Caco-2 (cell line): ENCODE results near the gene MTHFD1. TPM values are rescaled to one million over a fixed set of nuclear protein-coding genes. Genes with fewer than 3 reads are reported as not detected.

Experiments
- BruUV-seq: library from RNA; stranded (reverse); fragments of 400-500 nt; replicated peaks from 2 replicates; lab custom pipeline; 2021; lab: Mats Ljungman, UMichigan
- CTCF ChIA-PET: fragments of 300-600 bp; sonication (Branson Sonifier 250); formaldehyde crosslinking; loops from one replicate; lab custom pipeline; 2022; ENCODE audit warnings: antibody characterized with exemption; lab: Charles Lee
- POLR2A ChIA-PET: fragments of 300-600 bp; sonication (Branson Sonifier 250); formaldehyde crosslinking; loops from one replicate; lab custom pipeline; 2022; ENCODE audit warnings: antibody characterized with exemption; lab: Charles Lee
- DNase-seq, 2 experiments: peaks; one replicate each; pipeline versions ENCODE4 v3.0.0 to v3.0.0-alpha.2; 2020 to 2022
- H3K27me3 ChIP-seq: replicated peaks from 2 replicates; pipeline ENCODE4 v1.6.0; 2011; ENCODE audit warnings: low read length; ENCODE audit not compliant: control insufficient read depth, insufficient read depth
- H3K36me3 ChIP-seq: 2 replicates; pipeline ENCODE4 v1.5.1; 2011; ENCODE audit warnings: low read length; ENCODE audit not compliant: control insufficient read depth, insufficient read depth
- H3K4me1 ChIP-seq: fragments of 250-450 bp; sonication (Bioruptor Pico); 2 replicates; pipeline ENCODE4 v1.5.1; 2020; ENCODE audit warnings: mild to moderate bottlenecking
- H3K4me3 ChIP-seq: 2 replicates; pipeline ENCODE4 v1.5.1; 2011; ENCODE audit warnings: low read depth, mild to moderate bottlenecking, control low read depth, low read length
- H3K9me3 ChIP-seq: fragments of 250-450 bp; sonication (Bioruptor Pico); 2 replicates; pipeline ENCODE4 v1.5.1; 2020; ENCODE audit warnings: mild to moderate bottlenecking, moderate library complexity
- H3K27ac Mint-ChIP-seq: one replicate; pipeline ENCODE4 v1.8.0; 2022; ENCODE audit warnings: mixed read lengths; ENCODE audit not compliant: unreplicated experiment
- H3K27me3 Mint-ChIP-seq: one replicate; pipeline ENCODE4 v1.8.0; 2022; ENCODE audit warnings: mixed read lengths; ENCODE audit not compliant: insufficient read depth, unreplicated experiment
- H3K36me3 Mint-ChIP-seq: one replicate; pipeline ENCODE4 v1.8.0; 2022; ENCODE audit warnings: mild to moderate bottlenecking, mixed read lengths; ENCODE audit not compliant: insufficient read depth, unreplicated experiment
- H3K4me1 Mint-ChIP-seq: one replicate; pipeline ENCODE4 v1.8.0; 2022; ENCODE audit warnings: low read depth, mixed read lengths; ENCODE audit not compliant: unreplicated experiment
- H3K4me3 Mint-ChIP-seq: one replicate; pipeline ENCODE4 v1.8.0; 2022; ENCODE audit warnings: mild to moderate bottlenecking, moderate library complexity, mixed read lengths; ENCODE audit not compliant: unreplicated experiment
- H3K9me3 Mint-ChIP-seq: one replicate; pipeline ENCODE4 v1.8.0; 2022; ENCODE audit warnings: mixed read lengths; ENCODE audit not compliant: unreplicated experiment
- intact Hi-C: fragments of 100-400 bp; cut with micrococcal nuclease; formaldehyde crosslinking; loops from one replicate; pipeline ENCODE4 v1.10.0; 2022; ENCODE audit not compliant: unreplicated experiment
- total RNA-seq: library from RNA; stranded (reverse); gene quantifications from 2 replicates; pipeline ENCODE4 v1.2.3, GENCODE V29; 2022
- TF ChIP-seq, protein P1 (sequence below), 2 experiments: fragments of 200-600 bp in 1 of 2; IDR thresholded peaks; 1 replicate in 1 of 2; 2 replicates in 1 of 2; pipeline versions ENCODE4 v1.5.1 to v1.8.0; 2011 to 2022; ENCODE audit warnings: antibody characterized with exemption in 1 of 2, control low read depth in 1 of 2, inconsistent platforms in 1 of 2, low read depth in 1 of 2, low read length in 1 of 2, mild to moderate bottlenecking in 1 of 2, moderate library complexity in 1 of 2; ENCODE audit not compliant: insufficient read depth in 1 of 2, severe bottlenecking in 1 of 2, unreplicated experiment in 1 of 2

The MTHFD1 gene
- total RNA-seq, 1 experiment from 2014 or later, result 180 TPM

DNA sequence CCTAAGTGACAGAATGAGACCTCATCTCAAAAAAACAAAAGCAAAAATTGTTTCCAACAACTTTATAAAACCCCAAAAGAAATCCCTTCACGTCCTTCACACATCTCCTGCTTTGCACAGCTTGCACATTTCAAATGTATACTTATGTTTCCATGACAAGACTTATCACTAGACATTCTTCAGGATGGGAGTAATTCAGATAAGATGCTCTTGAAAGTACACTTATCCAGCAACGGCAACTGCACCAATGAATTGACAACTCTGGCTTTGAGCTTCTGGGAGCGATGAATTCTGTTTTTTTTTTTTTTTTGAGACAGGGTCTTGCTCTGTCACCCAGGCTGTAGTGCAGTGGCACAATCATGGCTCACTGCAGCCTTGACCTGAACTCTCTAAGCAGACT is 46.4 kb downstream of the MTHFD1 start:
- intact Hi-C loops, result no loop called here
- Histone ChIP-seq H3K4me1 (peaks cover 55% of the 10 kb centered on the region), H3K9me3 (no peaks in the 10 kb centered on the region), H3K36me3 (peaks cover 3% of the 10 kb centered on the region), H3K27me3 (no peaks in the 10 kb centered on the region), H3K4me3 (no peak overlapping the region)
- Mint-ChIP-seq H3K27me3 (no peaks in the 10 kb centered on the region), H3K4me1 (peaks cover 15% of the 10 kb centered on the region), H3K27ac (peak overlapping the region; percentile 84), H3K9me3 (no peaks in the 10 kb centered on the region), H3K36me3 (peaks cover 84% of the 10 kb centered on the region), H3K4me3 (peak overlapping the region; percentile 14)
- POLR2A ChIA-PET, result interaction anchor here (0.6 kb wide), 1 partner anchor 47 kb away, joined by 3 read pairs; no protein-coding TSS in a partner anchor
- peak in 1 of 2 experiments; percentile 22 for DNase-seq
- no TSS peak for BruUV-seq
- TF ChIP-seq, protein P1, sequence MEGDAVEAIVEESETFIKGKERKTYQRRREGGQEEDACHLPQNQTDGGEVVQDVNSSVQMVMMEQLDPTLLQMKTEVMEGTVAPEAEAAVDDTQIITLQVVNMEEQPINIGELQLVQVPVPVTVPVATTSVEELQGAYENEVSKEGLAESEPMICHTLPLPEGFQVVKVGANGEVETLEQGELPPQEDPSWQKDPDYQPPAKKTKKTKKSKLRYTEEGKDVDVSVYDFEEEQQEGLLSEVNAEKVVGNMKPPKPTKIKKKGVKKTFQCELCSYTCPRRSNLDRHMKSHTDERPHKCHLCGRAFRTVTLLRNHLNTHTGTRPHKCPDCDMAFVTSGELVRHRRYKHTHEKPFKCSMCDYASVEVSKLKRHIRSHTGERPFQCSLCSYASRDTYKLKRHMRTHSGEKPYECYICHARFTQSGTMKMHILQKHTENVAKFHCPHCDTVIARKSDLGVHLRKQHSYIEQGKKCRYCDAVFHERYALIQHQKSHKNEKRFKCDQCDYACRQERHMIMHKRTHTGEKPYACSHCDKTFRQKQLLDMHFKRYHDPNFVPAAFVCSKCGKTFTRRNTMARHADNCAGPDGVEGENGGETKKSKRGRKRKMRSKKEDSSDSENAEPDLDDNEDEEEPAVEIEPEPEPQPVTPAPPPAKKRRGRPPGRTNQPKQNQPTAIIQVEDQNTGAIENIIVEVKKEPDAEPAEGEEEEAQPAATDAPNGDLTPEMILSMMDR (IDR thresholded peaks at IDR 0.05; ENCODE audit: insufficient read depth in 1 of 2, low read depth in 1 of 2, low read length in 1 of 2, severe bottlenecking in 1 of 2, unreplicated experiment in 1 of 2), result no peak
- CTCF ChIA-PET, result interaction anchor here (0.7 to 1.3 kb wide), 3 partner anchors 47 to 464 kb away, joined by 3 to 4 read pairs (median 3); no protein-coding TSS in a partner anchor

- H3K9me3 ChIP-seq, result no peaks in the 10 kb centered on the region
- H3K9me3 Mint-ChIP-seq, result no peaks in the 10 kb centered on the region
- TF ChIP-seq, protein P1 (IDR thresholded peaks at IDR 0.05; ENCODE audit: insufficient read depth in 1 of 2, low read depth in 1 of 2, low read length in 1 of 2, severe bottlenecking in 1 of 2, unreplicated experiment in 1 of 2), result no peak
- ChIA-PET POLR2A (interaction anchor here (0.5 to 1.0 kb wide), 7 partner anchors 9 to 502 kb away, joined by 3 to 10 read pairs (median 4); partner anchors contain the start of genes HSPA2 and MTHFD1), CTCF (interaction anchor here (0.6 to 1.0 kb wide), 3 partner anchors 8 to 77 kb away, joined by 3 to 10 read pairs (median 4); partner anchors contain the start of gene MTHFD1)
- no TSS peak for BruUV-seq
- peaks cover 15% of the 10 kb centered on the region for H3K4me1 Mint-ChIP-seq
- H3K4me1 ChIP-seq, result peaks cover 53% of the 10 kb centered on the region
- peak overlapping the region; percentile 84 for H3K27ac Mint-ChIP-seq
- no peak overlapping the region for H3K4me3 ChIP-seq
- no peaks in the 10 kb centered on the region for H3K27me3 ChIP-seq
- no peaks in the 10 kb centered on the region for H3K27me3 Mint-ChIP-seq
- intact Hi-C loops, result loop anchor here (1.0 to 2.0 kb wide), 2 partner anchors 26 to 50 kb away; partner anchors contain the start of genes AKAP5 and MTHFD1
- peak; percentile 74 to 77 for DNase-seq
- H3K36me3 ChIP-seq, result peaks cover 2% of the 10 kb centered on the region
- H3K36me3 Mint-ChIP-seq, result peaks cover 92% of the 10 kb centered on the region
- H3K4me3 Mint-ChIP-seq, result peak overlapping the region; percentile 58
These were observed 50.2 kb downstream of the MTHFD1 start for GRCh38 chr14:64438181-64438841.

- intact Hi-C loops, result loop anchor here (2.0 kb wide), 1 partner anchor 26 kb away; the partner anchor contains the start of gene AKAP5
- Histone ChIP-seq H3K4me1 (peaks cover 48% of the 10 kb centered on the region), H3K9me3 (no peaks in the 10 kb centered on the region), H3K36me3 (peaks cover 2% of the 10 kb centered on the region), H3K27me3 (no peaks in the 10 kb centered on the region), H3K4me3 (no peak overlapping the region)
- peaks cover 15% of the 10 kb centered on the region for H3K4me1 Mint-ChIP-seq
- H3K27me3 Mint-ChIP-seq, result no peaks in the 10 kb centered on the region
- peaks cover 93% of the 10 kb centered on the region for H3K36me3 Mint-ChIP-seq
- no peaks in the 10 kb centered on the region for H3K9me3 Mint-ChIP-seq
- peak overlapping the region; percentile 84 for H3K27ac Mint-ChIP-seq
- POLR2A ChIA-PET, result no interaction called here
- CTCF ChIA-PET, result no interaction called here
- TF ChIP-seq, protein P1 (IDR thresholded peaks at IDR 0.05; ENCODE audit: insufficient read depth in 1 of 2, low read depth in 1 of 2, low read length in 1 of 2, severe bottlenecking in 1 of 2, unreplicated experiment in 1 of 2), result no peak
- no TSS peak for BruUV-seq
- peak overlapping the region; percentile 58 for H3K4me3 Mint-ChIP-seq
- no peak for DNase-seq
These were observed 51.0 kb downstream of the MTHFD1 start for GRCh38 chr14:64439141-64439540.
